Activated CD4-positive, CD25-positive, alpha-beta regulatory T cell treated with anti-CD3 and anti-CD28 coated beads, Interleukin-2, amount 50 U/mL, for 72 hours (primary cell): Measurements from ENCODE around the gene SYT5.
A peak's percentile ranks its signal among the peaks of the same experiment; 100 is the strongest.
"Not testable (repeated sequence)": the region's sequence is repeated elsewhere in the genome, so short reads cannot be mapped to it uniquely, and the experiment has no call there.

ENCODE experiments used
- DNase-seq: peaks from one replicate; pipeline ENCODE4 v3.0.0; 2021

Gene SYT5

DNA sequence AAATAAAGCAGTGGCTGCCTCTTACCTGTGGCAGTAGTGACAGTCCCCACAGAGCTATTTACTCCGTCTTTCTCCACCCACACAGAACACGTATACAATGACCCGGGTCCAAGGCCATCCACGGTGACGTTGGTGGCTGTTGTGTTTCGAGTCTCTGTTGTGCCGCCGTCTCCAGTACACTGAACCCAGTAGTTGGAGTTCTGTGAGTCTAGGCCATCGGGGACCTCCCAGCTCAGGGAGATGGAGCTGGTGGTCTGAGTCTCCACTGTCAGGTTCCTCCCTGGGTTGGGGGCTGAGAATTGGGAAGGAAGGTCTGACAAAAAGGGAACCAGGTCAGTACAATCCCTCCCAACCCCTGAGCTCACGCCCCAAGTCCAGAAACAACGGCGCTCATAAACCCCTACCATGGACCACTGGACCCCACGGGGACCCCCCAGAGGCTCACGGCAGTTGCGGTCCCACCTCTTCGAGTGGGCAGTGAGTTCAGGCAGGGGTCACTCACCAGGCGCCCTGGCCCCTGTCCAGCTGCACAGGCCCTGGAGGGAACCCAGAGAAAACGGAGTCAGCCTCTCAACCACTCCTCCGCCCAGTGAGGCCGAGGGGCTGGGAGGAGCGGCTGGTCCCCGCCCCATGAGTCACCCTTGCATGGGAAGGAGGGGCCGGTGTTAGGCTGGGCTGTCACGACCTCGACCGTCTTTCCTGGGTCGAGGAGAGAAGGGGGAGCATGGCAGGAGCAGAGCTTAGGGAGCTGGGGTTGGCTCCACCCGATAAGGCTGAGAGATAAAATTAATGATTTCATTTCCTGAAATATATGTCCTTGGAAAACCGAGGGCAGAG, 26.8 kb upstream of the SYT5 start:
- no peak for DNase-seq

DNA sequence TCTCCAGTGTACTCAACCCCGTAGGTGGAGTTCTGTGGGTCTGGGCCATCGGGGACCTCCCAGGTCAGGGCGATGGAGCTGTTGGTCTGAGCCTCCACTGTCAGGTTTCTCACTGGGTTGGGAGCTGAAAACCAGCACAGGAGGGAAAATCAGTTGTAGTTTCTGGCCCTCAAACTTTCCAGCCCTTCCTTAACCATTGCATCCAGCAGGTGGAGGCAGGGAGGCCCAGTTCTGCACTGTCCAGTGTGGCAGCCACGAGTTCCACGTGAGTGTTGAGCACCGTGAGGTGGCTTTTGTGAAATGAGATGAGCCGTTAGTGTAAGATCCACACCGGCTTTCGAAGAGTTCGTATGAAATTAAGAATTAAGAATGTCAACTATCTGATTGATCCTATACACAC, 22.1 kb upstream of the SYT5 start:
- not testable (repeated sequence) for DNase-seq

DNA sequence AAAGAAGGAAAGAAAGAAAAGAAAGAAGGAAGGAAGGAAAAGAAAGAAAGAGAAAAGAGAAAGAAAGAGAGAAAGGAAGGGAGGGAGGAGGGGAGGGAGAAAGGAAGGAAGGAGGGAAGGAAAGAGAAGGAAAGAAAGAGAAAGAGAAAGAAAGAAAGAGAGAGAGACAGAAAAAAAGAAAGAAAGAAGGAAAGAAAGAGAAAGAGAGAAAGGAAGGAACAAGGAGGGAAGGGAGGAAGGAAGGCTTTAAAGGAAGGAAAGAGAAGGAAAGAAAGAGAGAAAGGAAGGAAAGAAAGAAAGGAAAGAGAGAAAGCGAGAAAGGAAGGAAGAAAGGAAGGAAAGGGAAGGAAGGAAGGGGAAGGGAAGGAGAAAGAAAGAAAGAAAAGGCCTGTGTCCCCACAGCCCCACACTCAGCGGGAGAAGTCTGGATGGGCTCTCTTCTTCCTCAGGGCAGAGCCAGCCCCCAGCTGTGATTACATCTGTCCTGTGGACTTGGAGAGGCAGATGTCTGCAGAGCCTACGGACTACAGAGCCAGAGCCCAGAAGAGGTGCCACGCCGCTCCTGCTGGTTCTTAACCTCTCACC, 19.6 kb upstream of the SYT5 start:
- no peak for DNase-seq

DNA sequence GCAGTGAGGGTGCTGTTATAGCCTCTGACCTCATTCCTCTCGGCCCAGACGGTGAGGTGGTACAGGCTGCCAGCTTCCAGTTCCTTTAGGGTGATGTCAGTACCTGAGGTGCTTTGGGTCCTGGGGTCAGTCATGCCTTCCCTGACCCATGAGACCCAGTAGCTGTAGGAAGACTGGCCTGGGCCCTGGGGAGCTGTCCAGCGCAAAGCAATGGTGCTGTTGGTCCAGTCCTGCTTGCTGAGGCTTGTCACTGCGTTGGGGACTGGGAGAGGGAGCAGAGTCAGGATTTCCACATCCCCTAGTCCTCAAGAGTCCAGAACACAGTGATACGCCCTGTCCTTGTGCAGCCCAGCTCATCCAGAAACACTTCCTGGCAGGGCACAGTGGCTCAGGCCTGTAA, 18.6 kb upstream of the SYT5 start:
- DNase-seq = no peak

DNA sequence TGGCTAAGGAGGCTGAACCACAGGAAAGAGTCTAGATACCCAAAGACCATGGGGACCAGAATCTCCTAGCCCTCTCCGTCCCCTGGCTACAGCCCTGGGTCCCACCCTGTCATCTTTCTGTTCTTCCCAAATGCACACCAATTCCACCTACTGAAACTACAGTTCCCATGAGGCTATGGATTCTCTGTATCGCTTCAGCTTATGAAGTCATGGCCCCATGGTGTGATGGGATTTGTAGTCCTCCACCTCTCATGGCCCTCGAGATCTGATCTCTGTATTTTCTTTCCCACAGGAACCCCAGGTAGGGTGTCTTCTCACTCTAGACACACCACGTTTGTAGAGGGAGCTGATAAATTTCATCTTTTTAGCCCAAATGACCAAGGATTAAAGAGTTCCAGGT, 17.4 kb upstream of the SYT5 start:
- no peak for DNase-seq

DNA sequence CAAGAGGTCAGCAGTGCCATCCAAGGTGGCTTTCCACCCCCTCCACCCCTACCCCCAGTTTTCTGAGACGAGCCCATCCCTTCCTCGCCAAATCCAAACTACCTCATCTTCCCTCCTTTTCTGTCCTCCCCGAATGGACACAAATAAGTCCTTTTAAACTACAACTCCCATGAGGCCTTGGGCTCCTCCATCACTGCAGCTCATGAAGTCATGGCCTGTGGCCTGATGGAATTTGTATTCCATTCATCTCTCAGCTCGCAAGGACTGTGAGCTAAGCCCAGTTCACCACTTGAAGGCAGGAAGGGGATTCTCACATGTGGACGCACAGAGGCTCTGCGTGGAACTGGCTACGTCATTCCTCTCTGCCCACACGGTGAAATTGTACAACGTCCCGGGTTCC, 16.7 kb upstream of the SYT5 start:
- no peak for DNase-seq

DNA sequence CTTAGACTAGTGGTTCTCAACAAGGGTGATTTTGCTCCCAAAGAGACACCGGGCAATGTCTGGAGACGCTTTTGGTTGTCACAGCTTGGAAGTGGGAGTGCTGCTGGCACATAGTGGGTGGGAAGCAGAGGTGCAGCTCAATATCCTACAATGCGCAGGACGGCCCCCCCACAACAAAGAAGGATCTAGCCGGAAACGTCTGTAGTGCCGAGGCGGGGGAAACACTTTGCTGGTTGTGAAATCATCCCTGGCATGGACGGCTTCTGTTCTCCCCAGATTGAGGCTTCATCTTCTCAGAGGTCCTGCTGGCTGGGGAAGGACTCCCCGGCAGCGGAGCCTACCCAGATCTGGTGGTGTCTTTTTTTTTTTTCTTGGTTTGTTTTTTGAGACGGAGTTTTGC, 13.4 kb upstream of the SYT5 start:
- no peak for DNase-seq

DNA sequence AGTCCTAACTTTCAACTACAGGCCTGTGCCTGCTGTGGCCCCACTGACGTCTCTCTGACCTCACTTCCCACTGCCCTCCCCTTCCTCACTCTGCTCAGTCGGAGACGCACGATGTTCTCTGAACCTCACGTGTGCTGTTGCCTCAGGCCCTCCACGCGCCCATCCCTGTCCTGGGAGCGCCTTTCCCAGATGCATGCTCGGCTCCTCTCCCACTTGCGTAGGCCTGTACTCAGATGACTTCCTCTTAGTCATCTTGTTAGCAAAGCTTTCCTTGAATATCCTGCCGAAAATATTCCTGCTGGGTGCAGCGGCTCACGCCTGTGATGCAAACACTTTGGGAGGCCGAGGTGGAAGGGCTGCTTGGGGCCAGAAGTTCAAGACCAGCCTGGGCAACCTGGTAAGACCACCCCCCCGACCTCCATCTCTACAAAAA, 9.3 kb upstream of the SYT5 start:
- no peak for DNase-seq

DNA sequence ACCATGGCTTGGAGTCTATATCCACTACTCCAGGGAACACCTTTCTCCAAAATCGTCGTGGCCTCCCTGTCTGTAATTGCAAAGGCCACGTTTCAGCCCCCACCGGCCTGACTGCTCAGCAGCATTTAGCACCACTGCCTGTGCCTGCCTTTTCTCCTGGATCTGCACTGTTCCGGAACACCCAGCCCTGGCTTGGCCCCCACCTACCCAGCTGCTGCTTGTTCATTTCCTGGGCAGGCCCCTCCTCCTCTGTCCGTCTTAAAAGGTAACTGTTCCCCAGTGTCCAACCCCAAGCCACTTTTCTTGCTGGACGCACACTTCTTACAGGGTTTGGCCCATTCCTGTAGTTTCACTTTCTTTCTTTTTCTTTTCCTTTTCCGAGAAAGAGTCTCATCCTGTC, 8.5 kb upstream of the SYT5 start:
- DNase-seq = no peak

DNA sequence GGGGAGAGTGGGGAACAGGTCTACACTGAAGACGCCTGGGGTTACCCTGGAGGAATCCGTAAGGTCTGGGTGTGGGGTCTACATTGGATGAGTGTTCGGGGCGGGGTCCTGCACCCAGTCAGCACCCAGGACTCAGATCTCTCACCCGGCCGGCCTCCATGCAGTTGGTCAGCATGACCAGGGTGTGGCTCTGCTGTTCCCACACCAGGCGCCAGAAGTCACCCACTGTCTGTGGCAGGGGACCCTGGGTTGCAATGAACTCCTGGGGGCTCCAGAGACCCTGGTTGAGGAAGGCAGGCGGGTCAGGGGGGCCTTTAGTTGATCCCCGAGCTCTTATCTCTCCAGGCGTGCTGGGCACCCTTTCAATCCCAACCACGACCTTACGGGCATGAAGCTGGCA, 6.0 kb upstream of the SYT5 start:
- DNase-seq = no peak

DNA sequence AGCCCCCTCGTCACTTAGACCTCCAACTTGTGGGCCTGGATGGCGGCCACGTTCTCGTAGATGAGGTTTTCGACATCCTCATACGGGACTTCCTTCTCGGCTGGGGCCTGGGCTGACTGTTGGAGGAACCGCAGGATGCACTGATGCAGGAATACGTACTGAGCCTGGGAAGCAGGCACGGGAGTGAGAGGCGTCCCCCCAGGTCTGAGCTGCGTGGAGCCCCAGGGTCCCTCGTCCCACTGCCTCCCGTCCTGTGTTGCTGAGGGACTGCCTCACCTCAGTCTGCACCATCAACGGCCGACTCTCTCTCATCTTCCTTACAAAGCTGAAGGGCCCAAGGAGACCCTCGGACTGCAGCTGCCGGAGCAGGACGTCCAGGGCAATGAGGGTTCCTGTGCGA, 1.7 kb upstream of the SYT5 start:
- DNase-seq = no peak

DNA sequence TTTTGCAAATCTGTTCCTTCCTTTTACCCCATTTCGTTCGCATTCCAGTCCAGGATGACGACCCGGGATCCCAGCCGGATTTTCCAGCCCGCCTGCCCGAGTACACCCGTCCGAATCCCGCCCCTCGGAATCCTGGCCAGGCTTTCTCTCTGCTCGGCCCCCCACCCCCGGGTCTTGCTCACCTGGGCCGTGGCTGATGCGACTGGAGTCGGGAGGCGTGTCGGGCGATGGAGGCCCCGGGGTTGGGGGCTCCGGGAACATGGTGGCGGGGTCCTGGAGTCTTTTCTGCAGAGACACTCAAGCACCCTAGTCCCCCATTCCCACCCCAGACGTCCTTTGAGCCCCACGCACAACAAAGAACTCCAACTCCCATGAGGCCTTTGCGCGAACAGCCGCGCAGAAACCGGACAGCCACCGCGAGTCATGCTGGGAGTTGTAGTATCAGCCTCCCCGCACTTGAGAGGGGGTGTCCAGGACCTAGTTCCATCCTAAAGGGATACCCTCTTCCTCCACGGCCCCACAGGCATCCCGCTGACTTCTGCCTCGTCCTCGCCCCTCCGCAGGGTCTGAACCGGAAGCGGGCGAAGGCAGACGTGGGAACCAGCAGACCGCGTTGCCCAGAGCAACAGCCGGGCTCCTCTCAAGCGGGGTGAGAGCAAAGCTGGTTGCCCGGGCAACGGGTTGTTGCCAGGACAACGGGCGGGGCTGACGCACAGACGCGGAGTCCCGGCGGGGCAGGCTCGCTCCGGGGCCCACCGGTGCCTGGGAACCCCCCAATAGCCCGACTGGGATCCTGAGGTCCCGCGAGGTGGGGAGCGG, 1.1 kb downstream of the SYT5 start:
- DNase-seq = peak; percentile 86

DNA sequence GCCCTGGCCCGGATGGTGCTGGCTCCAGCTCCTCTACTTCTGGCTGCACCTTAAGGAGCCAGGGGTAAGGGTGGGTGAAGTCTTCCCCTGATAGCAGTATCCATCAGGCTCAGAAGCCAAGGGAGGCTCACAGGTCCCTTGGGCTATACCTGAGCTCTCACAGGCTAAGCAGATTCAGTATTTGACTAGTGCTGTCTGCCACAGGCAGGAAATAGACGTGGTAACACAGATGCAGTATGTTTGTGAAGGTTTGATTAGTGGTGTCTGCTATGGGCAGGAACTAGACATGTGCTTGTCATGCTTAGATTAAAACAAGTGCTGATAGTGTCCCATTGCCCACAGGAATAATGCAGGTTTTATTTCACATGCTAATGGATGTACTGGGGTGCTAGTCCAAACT, 4.0 kb downstream of the SYT5 start:
- DNase-seq = no peak

DNA sequence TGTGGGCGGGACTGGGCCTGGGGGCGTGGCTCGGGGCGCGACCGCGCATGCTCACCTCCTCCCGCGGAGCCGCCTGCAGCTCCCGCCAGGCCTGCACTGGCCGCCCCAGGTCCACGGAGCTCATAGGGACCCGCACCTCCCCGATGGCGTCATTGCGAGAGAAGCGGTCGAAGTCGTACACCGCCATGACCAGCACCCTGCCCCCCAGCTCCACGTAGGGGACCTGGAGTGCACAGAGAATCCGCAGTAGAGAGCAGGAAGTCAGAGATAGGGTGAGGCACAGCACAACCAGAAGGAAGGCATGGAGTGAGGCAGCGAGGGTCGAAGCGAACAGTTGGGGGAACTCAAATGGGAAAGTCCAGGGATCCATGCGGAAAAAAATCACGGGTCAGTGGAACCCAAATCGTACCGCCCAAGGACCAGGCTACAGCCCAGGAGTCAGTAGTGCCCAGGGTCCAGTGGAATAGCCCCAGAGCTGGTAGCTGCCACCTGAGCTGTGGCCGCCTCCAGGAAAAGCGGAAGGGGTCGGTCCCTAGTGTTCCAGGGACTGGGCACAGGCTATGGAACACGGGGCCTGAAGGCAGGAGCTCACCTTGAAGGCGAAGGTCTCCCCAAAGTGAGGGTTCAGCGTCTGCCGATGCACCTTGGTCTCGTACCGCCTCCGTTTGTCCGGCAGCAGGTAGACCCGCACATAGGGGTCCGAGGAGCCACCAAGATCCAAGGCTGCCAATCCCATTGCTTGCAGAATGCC, 4.8 kb downstream of the SYT5 start:
- DNase-seq = no peak

DNA sequence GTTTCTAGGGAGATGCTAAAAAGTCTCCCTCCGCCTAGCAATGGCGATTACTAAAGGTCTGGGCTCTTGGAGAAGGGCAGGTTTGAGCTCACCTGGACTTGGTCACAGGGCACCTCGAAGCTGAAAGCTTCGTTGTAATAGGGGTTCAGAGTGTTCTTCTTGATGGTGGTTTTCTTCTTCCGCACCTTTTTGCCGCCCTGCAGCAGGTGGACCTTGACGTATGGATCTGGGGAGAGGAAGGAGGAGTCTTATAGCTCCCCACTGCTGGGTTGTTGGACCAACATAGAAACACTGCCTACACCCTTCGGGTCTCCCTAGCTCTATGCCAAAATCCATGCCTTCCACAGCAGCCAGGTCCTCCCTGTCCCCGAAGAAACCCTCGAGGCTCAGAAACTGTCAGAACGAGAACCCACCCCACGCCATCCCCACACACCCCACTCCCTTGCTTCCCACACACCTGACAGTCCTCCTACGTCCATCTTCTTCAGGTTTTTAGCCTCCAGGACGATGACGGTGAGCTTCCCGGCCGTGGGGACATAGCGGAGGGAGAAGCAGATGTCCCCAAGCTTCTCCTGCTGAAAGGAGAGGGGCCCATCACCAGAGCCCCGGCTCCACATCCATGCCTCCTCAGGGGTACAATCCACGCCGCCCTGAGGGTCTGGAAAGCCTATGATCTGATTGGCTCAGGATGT, 5.5 kb downstream of the SYT5 start:
- DNase-seq = no peak

DNA sequence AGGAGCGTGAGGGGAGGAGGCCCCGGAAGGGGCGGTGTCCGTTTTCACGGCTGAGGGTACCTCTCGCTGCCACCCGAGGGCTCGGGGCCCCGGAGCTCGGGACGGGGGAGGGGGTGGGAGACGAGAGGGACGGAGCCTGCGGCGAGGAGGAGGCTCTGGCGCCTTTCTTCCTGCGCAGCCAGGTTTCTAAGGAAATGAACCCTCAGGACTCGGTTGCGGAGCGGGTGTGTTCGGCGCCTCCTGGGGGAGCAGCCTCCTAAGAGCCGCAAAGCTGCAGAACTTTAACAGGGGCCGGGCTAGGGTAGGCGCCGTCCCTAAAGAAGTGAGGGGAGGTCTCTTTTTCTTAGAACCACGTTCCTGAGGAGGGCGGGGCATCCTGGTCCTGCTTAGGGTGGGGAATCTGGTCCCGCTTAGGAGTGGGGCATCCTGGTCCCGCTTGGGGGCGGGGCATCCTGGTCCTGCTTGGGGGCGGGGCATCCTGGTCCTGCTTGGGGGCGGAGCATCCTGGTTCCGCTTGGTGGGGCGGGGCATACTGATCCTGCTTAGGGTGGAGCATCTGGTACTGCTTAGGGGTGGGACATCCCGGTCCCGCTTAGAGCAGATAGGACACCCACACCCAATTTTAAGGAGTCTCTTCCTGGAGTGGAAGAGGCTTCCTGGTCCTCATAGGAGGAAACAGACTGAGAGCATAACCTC, 6.2 kb downstream of the SYT5 start:
- peak; percentile 47 for DNase-seq

DNA sequence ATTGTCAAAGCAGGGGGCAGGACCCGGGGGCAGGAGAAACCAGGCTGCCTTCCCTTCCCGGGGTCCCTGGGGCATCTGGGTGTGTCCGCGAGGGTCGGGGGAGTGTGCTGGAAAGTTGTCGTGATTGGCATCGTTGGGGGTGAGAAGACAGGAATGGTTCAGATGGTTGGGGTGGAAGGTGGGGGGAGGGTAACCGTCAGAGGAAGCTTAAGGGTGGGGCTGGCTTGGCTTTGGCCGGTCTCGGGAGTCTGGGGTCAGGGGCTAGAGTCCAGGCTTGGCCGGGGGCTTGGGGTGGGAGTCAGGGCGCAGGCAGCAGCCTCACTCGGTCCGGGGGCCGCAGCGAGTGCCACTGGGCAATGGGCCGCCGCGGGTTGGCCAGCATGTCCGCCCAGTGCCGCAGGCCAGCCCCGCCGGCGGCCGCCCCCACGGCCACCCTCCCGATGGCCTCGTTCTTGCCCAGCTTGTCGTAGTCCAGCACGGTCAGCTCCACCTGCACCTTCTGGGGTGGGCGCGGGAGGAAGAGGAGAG, 6.8 kb downstream of the SYT5 start:
- no peak for DNase-seq

DNA sequence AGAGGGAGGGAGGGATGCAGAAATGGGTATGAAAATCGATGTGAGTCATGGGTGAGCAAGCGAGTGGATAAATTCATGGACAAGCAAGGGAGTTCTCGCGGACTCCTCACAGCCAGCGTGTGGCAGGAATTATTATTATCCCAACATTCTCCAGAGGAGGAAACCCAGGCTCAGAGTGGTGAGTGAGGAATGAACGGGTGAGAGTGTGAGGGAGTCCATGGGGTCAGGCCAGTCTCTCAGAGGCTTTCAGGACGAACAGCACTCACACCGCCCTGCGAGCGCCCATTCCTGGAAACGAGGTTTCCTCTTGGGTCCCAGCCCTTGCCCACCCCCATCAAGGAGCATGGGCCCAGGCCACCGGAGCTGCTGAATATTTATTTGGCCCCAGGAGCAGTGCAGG, 7.3 kb downstream of the SYT5 start:
- DNase-seq = no peak

DNA sequence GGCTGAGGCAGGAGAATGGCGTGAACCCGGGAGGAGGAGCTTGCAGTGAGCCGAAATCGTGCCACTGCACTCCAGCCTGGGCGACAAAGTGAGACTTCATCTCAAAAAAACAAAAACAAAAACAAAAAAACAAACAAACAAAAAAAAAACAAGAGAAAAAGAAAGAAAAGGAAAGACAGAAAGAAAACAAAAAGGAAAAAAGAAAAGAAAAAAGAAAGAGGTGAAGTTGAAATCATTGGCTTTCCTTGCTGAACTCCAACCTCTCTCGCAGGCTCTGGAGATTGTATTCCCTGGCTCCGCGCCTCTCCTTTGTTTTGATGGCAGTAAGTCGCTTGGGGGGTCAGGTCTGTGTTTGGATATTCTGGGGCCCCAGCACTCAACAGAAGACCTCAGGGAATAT, 7.8 kb downstream of the SYT5 start:
- not testable (repeated sequence) for DNase-seq

DNA sequence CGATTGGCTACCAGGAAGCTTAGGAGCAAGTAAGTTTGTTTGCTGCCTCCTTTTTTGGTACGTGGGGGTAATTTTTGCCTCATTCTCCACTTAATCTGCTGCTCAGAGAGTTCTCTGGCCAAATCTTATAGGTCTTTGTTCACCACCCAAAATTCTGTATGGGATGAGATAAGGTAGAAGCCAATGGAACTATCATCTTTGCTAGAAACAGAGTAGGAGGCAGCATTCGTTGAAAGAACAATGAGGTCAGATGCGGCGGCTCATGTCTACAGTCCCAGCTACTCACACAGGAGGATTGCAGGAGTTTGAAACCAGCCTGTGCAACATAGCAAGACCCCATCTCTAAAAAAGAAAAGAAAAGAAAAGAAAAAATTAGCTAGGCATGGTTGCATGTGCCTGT, 8.6 kb downstream of the SYT5 start:
- no peak for DNase-seq

DNA sequence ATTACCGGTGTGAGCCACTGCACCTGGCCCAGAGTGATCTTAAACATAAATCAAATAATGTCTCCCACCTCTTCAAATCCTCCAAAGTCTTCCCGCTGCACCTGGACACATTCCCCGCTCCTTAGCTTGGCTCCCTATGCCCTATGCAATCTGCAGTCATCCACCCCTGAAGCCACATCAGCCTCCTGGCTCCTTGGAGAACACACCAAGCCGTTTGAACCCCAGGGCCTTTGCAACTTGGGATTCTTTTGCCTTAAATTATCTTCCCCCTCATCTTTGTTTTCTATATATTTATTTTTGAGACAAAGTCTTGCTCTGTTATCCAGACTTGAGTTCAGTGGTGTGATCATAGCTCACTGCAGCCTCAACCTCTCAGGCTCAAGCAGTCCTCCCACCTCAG, 11.0 kb downstream of the SYT5 start:
- no peak for DNase-seq
